Measurements from ENCODE around the gene DNA2. TPM values are rescaled to one million over a fixed set of nuclear protein-coding genes. Genes with fewer than 3 reads are reported as not detected.

Gene DNA2
- total and polyA plus RNA-seq, 2 of the 13 experiments (the other 11 are each of a cell fraction or from before 2014, with no cell fraction given): 4.8 to 27.3 TPM

GRCh38 chr10:68471586-68472408 is at the start of gene DNA2 (continued):
- TF ChIP-seq KIAA2018 (CRISPR knock-in tag; IDR thresholded peaks at IDR 0.05; ENCODE audit: borderline replicate concordance) (no peak), ZNF75D (CRISPR knock-in tag; IDR thresholded peaks at IDR 0.05; ENCODE audit: borderline replicate concordance) (peak; percentile 77; the same call in 1 of the 2 replicates), ZNF709 (CRISPR knock-in tag; IDR thresholded peaks at IDR 0.05) (no peak), RXRB (CRISPR knock-in tag; IDR thresholded peaks at IDR 0.05; ENCODE audit: borderline replicate concordance) (peak; percentile 36; the same call in 1 of the 2 replicates), CBX2 (IDR thresholded peaks at IDR 0.05; ENCODE audit: low read depth, low read length) (no peak), CBX2 (CRISPR knock-in tag; IDR thresholded peaks at IDR 0.05; ENCODE audit: low read depth) (no peak), SRSF4 (IDR thresholded peaks at IDR 0.05; ENCODE audit: low read depth, low read length, poor library complexity, severe bottlenecking) (no peak), GMEB1 (CRISPR knock-in tag; IDR thresholded peaks at IDR 0.05; ENCODE audit: borderline replicate concordance) (peak; percentile 77; the same call in 1 of the 2 replicates), ZNF547 (CRISPR knock-in tag; IDR thresholded peaks at IDR 0.05) (peak; percentile 92), REST (IDR thresholded peaks at IDR 0.05; ENCODE audit: borderline replicate concordance in 1 of 2, low read depth in 1 of 2, low read length in 2 of 2) (no peak), NBN (conservative IDR thresholded peaks at IDR 0.05) (no peak)
- TF ChIP-seq, protein P1, sequence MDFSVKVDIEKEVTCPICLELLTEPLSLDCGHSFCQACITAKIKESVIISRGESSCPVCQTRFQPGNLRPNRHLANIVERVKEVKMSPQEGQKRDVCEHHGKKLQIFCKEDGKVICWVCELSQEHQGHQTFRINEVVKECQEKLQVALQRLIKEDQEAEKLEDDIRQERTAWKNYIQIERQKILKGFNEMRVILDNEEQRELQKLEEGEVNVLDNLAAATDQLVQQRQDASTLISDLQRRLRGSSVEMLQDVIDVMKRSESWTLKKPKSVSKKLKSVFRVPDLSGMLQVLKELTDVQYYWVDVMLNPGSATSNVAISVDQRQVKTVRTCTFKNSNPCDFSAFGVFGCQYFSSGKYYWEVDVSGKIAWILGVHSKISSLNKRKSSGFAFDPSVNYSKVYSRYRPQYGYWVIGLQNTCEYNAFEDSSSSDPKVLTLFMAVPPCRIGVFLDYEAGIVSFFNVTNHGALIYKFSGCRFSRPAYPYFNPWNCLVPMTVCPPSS (IDR thresholded peaks at IDR 0.05): no peak

Measured in HepG2 (cell line).